ENCODE measurements around the gene REV3L.
"Not testable (repeated sequence)": the region's sequence is repeated elsewhere in the genome, so short reads cannot be mapped to it uniquely, and the experiment has no call there.

The REV3L gene

DNA sequence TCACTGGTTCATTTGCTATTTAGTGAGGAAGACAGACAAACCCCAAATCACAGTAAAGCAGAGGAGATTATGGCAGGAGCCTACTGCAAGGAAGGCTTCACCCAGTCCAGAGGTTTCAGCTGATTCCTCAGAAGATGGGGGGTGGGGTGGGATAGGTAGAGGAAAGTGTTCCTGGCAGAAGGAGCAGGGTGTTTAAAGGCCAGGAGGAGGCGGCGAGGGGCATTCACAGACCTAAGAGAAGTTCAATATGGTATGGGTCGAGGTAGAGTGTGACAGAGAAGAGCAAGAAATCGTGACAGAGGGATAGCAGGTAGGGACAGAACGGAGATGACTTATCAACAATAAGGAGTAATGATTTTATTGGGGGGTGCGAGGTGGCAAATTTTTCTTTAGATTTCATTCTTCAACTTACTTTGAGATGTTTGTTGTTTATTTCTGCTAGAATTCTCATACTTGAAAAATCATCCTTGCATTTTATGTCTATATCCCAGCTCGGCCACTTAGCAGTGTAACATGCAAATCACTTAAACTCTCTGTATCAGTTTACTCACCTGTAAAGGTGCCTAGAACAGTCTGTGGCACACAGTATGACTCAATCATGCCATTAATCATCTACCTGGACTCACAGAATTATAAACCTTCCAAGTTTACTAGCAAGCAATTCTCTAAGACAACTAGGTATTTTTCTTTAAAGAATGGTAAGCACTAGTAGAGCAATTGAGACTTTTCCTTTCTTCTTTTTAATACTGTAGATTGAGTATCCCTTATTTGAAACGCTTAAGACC lies 176.7 kb downstream of the REV3L start:
- in situ Hi-C loops (cut with MboI; ENCODE audit: low sequenced_read_pairs) = no loop called here

DNA sequence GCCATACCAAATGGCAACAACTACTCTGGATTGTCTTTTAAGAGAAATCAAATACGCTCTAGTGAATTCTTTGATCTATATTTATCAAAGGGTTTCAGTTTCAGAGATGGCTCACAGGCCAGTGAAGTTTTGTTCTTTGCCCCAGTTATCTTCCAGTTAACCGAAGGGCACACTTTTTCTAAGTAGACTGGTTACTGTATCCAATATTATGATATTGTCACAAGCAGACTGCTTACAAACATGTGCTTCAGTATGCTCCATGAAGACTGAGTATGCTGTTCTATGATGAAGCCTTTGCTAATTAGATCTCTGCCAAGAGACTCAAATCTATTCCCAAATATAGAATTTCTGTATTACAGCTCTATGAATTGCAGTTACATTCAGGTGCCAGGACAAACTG lies 181.1 kb downstream of the REV3L start:
- in situ Hi-C loops (cut with MboI; ENCODE audit: low sequenced_read_pairs) = no loop called here

DNA sequence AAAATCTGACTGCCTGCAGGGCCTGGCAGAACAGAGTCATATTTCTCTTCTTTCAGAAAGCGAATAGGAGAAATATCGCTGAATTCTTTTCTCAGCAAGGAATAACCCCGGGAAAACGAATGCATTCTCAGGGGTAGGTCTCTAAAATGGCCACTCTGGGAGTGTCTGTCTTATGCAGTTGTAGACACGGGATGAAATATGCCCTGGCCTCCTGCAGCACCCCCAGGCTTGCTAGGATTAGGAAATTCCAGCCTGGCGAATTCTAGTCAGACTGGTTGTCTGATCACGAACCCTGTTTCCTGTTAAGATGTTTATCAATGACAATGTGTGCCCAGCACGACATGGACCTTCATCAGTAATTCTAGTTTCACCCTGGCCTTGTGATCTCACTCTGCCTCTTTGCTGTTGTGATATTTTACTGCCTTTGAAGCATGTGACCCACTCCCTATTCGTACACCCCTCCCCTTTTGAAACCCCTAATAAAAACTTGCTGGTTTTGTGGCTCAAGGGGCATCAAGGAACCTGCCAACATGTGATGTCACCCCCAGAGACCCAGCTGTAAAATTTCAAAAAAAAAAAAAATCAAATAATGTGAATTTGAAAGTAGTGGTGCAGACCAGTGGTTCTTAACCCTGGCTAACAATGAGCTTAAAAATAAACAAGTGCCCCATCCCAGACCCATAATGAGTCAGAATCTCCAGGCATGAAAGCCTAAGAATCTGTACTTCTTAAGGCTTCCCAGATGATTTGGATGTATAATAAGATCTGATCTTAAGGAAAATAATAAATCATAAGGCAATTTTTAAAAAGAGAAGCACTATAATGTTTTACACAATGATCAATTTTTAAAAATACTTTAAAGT lies 181.8 kb downstream of the REV3L start:
- in situ Hi-C loops (cut with MboI; ENCODE audit: low sequenced_read_pairs) = not testable (repeated sequence)

DNA sequence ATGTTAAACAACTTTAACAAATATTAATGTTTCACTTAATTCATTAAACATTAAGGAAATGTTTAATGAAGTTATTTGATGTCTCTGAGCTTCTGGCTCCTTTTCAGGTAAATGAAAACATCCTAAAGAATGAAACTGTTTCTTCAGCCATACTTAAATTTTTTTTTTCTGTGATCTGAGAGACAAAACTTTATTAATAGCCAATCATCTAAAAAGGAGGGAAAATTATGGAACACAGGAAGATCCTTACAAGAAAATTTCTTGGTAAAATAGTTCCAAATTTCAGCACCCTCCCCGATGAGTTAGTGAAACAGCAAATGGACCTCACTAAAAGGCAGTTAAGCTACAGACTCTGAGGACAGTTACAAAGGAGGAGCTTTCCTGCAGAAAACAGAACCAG lies 185.2 kb downstream of the REV3L start:
- in situ Hi-C loops (cut with MboI; ENCODE audit: low sequenced_read_pairs) = no loop called here

DNA sequence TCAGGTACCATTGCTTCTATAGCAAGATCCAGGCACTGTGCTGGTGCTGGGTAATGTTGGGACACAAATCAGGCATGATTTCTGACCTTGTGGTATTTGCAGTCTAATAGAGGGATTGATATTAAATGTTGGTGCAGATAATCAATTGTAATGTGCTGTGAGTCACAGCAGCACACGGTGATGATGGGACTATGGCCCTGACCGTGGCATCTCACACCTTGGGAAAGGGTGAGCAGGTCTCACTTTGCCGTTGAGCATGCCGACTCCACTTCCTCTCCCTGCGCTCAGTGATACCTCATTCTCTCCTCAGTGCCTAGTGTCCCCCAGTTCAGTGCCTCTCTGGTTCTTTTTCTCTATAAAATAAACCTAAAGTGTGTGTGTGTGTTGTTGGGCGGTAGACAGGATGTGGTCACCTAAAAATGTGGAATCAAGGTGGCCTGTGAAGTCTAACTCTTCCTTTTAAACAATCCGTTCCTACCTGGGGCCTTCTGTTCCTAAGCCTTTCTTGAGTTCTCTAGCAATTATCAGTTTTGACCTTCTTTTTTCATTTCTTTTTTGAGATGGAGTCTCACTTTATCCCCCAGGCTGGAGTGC lies 188.5 kb downstream of the REV3L start:
- in situ Hi-C loops (cut with MboI; ENCODE audit: low sequenced_read_pairs) = no loop called here

DNA sequence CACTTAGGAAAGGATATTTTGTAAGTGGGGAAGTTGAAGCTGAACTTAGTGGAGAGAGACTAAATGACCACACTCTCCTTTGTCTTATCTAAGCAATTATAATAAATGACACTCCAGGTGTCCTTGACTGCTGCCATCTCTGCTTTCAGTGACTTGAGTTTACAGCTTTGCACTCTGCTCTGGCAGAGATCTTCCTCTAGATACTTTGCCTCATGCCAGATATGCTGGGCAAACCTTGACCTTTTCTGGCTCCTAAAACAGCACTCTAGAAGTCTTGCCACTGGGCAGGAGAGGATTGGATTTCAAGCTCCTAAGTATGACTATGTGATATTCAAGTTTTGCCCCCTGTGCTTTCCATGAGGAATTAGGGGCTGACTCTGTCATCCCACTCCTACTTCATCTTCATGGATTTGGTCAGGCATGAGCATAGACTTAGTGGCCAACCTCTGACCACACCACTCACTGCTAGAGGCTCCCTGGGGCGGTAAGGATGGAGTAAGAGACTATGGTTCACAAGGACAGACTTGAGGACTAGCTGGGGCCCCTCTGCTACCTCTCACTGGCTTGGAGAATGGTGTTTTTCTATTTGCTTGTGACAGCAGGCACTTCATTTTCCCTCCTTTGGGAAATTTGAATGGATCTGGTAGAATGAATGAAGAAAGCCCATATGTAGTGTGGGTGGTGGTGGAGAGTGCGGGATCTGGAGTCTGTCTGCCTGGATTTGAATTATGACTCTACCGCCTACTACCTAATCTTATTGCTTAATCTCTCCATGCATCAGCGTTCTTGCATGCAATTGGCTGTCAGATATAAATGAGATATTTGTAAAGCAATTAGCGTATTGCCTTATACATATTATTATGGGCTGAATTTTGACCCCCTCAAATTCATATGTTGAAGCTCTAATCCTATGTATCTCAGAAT lies 191.4 kb downstream of the REV3L start:
- in situ Hi-C loops (cut with MboI; ENCODE audit: low sequenced_read_pairs) = no loop called here

DNA sequence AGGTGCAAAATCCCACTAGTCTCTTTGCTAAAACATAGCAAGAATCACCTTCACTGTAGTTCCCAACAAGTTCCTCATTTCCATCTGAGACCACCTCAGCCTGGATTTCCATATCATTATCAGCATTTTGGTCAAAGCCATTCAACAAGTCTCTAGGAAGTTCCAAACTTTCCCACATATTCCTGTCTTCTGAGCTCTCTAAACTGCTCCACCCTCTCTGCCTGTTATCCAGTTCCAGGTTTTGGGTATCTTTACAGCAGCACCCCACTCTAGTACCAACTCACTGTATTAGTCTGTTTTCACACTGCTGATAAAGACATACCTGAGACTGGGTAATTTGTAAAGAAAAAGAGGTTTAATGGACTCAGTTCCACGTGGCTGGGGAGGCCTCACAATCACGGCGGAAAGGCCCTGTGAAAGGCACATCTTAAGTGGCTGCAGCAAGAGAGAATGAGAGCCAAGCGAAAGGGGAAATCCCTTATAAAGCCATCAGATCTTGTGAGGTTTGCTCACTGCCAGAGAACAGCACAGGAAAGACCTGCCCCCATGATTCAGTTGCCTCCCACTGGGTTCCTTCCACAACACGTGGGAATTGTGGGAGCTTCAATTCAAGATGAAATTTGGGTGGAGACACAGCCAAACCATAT lies 192.2 kb downstream of the REV3L start:
- in situ Hi-C loops (cut with MboI; ENCODE audit: low sequenced_read_pairs) = not testable (repeated sequence)

DNA sequence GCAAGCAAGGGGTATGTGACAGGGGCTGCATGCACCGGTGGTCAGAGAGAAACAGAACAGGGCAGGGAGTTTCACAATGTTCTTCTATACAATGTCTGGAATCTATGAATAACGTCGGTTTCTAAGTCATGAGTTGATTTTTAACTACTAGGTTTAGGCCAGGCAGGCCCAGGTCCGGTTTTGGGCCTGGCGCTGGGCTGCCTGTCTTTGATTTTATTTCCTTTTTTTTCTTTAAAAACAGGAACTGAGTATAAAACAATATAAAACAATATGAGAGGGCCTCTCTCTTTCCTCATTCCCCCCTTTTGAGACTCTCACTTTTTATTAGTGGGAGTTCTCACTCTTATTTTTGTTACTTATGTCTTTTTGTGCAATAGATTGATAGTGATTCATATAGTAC lies 198.7 kb downstream of the REV3L start:
- in situ Hi-C loops (cut with MboI; ENCODE audit: low sequenced_read_pairs) = not testable (repeated sequence)

DNA sequence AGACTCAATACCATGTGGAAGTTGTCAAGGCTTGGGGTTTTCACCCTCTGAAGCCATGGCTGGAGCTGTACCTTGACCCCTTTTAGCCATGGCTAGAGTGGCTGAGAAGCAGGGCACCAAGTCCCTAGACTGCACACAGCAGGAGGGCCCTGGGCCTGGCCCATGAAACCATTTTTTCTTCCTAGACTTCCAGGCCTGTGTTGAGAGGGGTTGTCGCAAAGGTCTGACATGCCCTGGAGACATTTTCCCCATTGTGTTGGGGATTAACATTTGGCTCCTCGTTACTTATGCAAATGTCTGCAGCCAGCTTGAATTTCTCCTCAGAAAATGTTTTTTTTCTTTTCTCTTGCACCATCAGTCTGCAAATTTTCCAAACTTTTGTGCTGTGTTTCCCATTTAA lies 199.3 kb downstream of the REV3L start:
- in situ Hi-C loops (cut with MboI; ENCODE audit: low sequenced_read_pairs) = no loop called here

DNA sequence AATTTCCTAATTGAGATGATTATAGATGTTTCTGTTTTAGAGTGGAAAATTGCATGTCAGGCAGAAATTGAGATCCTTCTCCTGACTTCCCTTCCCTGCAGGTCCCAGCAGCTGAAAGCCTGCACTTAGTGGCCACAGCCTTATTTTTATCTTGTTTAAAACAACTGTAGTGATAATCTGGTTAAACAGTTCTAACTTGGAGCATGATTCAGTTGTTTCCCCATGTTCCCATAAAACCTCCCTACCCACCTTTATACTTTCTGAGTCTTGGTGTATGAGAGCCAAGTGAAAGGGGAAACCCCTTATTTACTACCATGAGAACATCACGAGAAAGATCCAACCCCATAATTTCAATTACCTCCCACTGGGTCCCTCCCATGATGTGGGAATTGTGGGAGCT lies 200.5 kb downstream of the REV3L start:
- in situ Hi-C loops (cut with MboI; ENCODE audit: low sequenced_read_pairs) = no loop called here

DNA sequence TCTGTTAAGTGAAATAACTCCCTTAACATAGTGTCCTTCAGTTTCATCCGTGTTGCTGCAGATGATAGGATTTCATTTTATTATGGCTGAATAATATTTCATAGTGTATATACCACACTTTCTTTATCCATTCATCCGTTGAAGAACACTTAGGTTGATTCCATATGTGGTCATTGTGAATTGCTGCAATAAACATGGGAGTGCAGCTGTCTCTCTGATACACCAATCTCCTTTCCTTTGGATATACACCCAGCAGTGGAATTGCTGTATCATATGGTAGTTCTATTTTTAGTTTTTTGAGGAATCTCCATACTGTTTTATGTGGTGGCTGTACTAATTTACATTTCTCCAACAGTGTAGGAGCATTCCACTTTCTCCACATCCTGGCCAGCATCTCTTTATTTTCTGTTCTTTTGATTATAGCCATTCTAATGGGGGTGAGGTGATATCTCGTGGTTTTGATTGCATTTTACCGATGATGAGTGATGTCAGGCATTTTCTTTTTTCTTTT lies 202.5 kb downstream of the REV3L start:
- in situ Hi-C loops (cut with MboI; ENCODE audit: low sequenced_read_pairs) = no loop called here

DNA sequence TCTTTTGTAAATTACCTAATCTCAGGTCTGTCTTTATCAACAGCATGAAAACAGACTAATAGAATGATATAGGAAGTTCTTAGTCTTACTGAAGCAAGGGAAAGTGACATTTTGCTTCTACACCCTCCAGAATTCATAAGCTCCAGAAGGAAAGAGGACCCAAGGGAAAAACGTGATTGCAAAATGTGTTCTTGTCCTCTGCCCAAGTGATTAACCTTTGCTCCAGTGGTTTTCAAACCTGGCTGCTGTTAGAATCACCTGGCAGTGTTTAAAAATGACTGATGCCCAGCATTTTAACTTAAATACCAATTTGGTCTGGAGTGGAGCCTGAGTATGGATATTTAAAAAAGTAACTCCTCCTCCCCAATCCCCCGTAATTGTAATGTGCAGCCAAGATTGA lies 204.3 kb downstream of the REV3L start:
- in situ Hi-C loops (cut with MboI; ENCODE audit: low sequenced_read_pairs) = no loop called here

DNA sequence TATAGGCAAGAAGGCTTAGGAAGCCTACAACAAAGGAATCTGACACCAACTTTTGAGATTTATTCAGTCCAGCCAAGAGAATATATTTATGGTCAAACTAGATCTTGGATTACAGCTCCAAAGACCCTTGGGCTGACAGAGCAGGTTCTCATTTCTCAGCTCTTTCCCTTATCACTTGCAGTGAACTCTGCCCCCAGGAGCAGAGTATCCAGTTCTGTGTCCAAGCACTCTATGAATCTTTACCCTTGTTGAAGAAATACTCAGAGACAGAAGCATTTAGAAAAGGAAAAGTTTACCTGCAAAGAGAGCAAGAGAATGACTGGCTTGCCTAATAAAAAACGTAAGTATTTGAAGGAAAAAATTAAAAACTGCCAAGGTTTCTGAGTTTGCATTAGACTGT lies 205.2 kb downstream of the REV3L start:
- in situ Hi-C loops (cut with MboI; ENCODE audit: low sequenced_read_pairs) = no loop called here

DNA sequence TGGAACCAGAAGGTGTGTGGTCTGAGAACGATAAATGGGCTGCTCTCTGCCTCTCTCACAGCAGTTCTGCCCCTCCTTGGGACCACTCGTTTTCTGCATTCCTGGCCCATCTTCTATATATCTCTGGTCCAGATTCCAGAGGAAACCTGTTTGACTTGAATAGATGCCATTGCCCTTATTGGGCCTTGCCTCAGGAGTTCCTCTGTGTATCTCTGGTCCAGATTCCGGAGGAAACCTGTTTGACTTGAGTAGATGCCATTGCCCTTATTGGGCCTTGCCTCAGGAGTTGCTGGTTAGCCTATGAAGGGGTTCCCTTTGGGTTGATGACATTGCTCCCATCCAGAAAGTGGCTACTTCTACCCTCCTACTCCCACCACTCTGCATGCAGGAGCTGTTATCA lies 206.3 kb downstream of the REV3L start:
- in situ Hi-C loops (cut with MboI; ENCODE audit: low sequenced_read_pairs) = no loop called here

DNA sequence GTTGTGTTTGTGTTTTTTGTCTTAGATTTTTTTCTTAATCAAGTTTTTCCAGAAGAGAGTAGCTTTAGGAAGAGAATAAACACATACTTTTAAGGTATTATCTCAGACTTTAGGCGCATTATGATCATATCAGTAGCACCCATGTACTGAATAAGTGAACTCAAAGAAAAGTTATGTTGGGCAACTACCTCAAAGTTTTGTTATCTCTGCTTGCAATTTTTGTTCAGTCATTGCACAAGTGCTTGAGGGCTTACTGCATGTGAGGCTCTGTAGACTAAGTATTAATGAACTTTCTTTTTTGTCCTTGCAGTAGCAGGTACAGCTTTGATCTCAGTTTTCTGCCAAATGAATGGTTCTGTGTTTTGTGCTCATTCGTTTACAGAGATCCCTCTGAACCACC lies 206.7 kb downstream of the REV3L start:
- in situ Hi-C loops (cut with MboI; ENCODE audit: low sequenced_read_pairs) = no loop called here

DNA sequence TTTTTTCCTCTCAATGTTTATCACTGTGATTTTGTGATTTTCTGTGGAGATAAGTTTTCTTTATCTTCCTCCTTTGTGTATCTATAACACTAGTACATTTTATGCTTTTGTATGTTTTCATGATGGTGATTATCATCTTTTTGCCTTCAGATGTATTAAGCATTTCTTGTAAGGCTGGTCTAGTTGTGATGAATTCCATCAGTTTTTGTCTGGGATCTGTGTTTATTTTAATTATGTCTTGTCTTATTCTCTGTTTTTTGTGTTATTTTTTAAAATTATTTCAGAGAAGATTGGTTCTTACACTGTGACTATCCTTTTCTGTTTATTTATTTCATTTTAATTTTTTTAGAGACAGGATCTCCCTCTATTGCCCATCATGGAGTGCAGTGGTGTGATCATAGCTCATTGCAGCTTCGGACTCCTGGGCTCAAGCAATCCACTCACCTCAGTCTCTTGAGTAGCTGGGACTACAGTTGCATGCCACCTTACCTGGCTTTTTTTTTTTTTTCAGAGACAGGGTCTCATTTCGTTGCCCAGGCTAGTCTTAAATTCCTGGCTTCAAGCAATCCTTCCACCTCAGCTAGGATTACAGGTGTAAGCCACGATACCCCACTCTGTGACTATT lies 208.3 kb downstream of the REV3L start:
- in situ Hi-C loops (cut with MboI; ENCODE audit: low sequenced_read_pairs) = no loop called here

DNA sequence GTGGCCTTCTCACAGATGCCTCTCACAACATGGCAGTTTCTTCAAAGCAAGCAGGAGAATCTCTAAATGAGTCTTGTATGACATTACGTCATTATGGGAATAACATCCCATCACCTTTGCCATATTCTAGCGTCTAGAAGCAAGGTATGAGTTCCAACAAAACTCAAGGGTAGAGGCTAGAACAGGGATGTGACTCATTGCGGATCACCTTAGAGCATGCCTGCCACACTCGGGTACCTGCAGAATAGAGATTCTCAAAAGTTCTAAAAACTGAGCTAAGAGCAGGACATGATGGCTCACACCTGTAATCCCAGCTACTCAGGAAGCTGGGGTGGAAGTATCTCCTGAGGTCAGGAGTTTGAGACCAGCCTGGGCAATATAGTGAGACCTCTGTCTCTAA lies 212.9 kb downstream of the REV3L start:
- in situ Hi-C loops (cut with MboI; ENCODE audit: low sequenced_read_pairs) = no loop called here

DNA sequence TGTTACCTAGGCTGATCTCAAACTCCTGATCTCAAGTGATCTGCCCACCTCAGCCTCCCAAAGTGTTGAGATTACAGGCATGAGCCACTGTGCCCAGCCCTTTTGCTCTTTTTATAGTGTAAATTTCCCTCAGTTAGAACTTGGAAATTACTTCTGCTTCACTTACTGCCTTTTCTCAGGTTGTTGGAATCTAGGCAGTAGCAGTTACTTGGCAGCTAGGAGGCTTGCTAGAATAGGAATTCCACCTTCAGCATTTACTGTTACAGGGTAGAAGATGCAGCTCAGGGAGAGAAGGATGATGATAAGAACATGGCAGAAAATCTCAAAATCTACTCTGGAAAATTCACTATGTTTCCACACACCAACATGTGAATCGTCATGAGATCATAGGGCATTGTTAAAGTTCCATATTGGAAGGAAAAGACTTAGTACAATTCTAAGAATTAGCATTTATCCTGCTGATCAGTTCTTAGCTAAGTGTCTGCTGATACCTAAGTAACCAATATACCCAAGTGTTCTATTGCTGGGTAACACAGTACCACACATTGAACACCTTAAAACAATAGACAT lies 213.5 kb downstream of the REV3L start:
- in situ Hi-C loops (cut with MboI; ENCODE audit: low sequenced_read_pairs) = no loop called here

DNA sequence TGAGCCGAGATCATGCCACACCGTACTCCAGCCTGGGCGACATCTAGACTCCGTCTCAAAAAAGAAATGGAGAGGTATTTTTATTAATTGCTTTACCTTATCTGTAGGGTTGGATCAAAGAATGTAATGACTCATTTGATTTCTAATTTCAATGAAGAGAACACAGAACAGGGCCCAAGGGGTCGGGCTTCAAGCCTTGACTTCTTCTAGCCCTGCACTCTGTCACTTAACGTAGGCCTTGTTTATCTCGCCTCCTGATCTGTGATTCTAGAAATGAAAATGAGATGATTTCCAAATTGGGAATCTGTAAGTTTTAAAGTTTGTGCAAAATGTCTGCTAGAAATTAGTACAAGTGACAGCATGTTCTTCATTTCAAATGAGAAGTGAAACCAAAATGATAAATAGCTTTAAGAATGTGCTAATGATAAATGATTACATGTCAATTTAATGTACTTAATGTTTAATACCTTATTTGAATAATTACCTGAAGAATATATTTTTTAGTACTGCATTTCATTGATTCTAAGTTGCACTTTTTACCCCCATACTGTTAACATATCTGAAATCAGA lies 215.2 kb downstream of the REV3L start:
- in situ Hi-C loops (cut with MboI; ENCODE audit: low sequenced_read_pairs) = no loop called here
